Central memory CD4-positive, alpha-beta T cell (primary cell): ENCODE results near the gene THY1.
"Not testable (repeated sequence)": the region's sequence is repeated elsewhere in the genome, so short reads cannot be mapped to it uniquely, and the experiment has no call there.

Source experiments
- DNase-seq: peaks from one replicate; pipeline ENCODE4 v3.0.0; 2022

The THY1 gene

GRCh38 chr11:119445379-119445778 lies 22.4 kb upstream of the THY1 start:
- DNase-seq = no peak

GRCh38 chr11:119441898-119442243 lies 18.9 kb upstream of the THY1 start:
- DNase-seq = no peak

GRCh38 chr11:119438599-119438998 lies 15.6 kb upstream of the THY1 start:
- DNase-seq = no peak

GRCh38 chr11:119437521-119437920 lies 14.5 kb upstream of the THY1 start:
- not testable (repeated sequence) for DNase-seq

GRCh38 chr11:119436711-119437110 lies 13.7 kb upstream of the THY1 start:
- DNase-seq = no peak

GRCh38 chr11:119436093-119436492 lies 13.1 kb upstream of the THY1 start:
- no peak for DNase-seq

DNA sequence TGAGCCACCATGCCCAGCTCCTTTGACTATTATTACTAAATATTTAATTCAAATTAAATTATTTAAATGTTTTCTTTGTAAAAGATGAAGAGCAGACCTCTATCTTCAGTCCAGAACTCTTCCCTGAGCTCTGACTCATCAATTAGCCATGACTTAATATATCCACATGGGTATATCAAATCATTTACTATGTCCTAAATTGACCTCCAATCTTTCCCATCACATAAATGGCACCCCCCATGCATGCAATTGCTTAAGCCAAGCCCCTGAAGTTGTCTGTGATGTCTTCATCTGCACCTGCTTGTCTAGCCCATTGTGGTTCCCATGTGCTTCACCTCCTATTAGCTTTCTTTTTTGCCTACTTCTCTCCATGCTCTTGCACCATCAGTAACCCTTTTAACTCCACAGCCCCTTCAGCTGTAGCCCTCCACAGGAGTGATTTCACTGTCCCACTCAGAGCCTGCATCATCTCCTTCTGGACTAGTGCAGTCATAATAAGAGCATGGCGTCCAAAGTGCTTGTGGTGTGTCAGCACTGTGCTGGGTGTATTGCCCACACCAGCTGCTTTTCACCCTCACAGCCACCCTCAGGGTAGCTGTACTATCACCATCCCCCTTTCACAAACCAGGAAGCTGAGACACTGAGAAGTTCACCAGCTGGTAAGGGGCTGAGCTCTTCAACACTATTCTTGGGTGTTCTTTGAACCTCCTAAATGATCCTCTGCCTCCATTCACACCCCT lies 11.8 kb upstream of the THY1 start:
- DNase-seq = no peak

GRCh38 chr11:119433358-119433725 lies 10.4 kb upstream of the THY1 start:
- no peak for DNase-seq

GRCh38 chr11:119432484-119433357 lies 9.7 kb upstream of the THY1 start:
- no peak for DNase-seq

GRCh38 chr11:119431523-119431922 lies 8.6 kb upstream of the THY1 start:
- DNase-seq = no peak

DNA sequence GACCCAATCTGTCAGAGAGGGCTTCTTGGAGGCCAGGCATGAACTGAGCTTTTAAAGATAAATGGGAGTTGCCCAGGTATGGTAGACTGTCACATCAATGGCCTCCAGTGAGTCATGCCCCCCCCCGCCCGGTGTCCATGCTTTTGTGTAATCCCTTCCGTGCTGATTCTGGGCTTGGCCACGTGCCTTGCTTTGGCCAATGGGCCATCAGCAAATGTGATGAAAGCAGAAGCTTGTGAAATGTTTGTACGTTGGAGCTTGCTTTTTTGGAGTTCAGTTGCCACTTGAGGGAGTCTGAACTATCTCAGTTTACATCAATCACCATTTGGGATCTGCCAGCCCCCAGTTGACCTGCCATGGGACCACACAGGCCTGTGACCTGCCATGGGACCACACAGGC lies 4.3 kb upstream of the THY1 start:
- no peak for DNase-seq

DNA sequence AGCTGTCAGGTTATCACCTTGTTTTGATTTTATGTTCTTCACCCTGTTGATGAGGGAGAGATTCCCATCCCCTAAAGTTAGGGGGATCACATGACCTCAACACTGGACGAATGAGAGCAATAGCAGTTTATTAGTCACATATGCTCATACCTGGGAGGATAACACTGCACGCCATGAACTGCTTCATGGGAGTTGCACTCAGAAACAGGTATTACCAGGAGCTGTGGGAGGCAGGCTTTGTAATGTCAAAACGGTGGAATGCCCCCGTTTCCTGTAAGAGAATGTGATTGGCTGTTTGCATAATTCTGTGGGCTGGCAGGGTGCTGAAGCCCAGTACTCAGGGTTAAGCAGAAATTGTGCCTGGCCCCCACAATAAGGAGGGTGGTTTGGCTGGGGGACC lies 3.2 kb upstream of the THY1 start:
- DNase-seq = no peak

GRCh38 chr11:119424775-119425174 lies 1.8 kb upstream of the THY1 start:
- DNase-seq = no peak

- DNase-seq = no peak
Observed at GRCh38 chr11:119424276-119424675, 1.3 kb upstream of the THY1 start.

DNA sequence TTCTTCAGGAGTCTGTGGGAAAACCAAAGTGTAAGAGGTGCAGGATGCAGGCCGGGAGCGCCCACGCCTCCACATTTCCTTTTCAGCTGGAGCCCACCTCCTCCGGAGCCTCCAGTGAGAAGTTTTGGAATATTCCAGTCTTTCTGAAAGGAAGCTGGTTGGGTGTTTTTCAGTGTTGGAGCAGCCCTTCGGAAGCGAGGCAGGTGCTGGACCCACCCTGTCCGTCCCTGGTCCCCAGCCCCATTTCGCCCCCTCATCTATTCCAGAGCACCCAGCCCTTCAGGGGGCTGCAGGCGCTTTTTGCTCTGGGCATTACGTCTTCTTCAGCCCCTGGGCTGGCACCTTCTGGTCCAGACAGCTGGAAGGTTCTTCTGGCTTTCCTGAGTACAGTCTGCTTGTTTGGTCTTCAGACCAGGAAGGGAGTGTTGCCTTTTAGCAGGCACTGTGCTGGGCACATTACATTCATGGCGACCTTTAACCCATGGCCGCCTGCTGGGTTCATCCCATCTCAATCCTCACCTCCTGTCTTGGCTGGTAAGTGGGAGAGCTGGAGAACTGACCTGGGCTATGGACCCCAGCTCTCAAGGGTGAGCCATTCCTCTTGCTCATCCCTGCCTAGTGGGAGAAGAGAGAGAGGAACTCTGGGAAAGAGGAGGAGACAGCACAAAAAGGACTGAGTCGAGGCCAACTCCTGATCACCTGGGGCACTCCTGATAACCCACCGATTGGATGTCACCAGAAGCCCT lies 710 bp upstream of the THY1 start:
- no peak for DNase-seq

DNA sequence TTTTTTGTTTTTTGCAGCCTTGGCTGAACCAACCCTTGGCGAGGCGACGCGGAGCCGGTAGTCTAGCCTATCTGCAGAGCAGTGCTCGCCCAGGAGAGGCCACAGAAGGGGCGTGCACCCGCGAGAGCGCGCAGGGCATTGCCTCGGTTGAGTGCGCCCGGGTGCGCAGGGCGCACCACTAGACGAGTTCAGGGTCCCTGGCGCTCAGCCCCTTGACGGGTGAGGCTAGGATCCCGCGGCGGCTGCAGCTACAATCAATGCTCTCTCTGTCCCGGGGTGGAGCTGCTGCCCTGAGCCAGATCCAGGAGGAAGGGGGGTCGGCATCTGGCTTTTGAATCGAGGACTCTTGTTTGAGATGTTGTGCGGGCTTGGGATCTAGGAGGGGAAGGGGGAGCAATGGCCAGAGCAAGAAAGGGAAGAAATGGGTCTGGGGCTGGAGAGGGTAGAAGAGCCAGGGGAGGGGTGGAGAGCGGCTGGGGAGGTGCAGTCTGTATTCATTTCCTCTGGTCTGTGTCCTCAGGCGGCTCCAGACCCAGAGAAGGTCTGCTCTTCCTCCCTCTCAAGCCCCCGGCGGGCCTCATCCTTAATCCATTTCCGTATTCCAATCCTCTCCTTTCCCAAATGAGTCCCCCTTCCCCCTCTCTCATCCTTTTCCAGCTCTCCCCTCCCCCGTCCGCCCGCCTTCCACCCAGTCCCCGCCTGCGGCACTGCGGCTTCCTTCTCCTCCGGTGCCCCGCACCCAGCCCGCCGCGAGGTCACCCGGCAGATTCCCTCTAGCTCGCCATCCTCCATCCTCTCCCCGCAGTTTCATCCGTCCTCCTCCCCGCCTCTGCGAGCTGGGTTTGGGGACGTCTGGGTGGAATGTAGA lies 797 bp downstream of the THY1 start:
- no peak for DNase-seq

DNA sequence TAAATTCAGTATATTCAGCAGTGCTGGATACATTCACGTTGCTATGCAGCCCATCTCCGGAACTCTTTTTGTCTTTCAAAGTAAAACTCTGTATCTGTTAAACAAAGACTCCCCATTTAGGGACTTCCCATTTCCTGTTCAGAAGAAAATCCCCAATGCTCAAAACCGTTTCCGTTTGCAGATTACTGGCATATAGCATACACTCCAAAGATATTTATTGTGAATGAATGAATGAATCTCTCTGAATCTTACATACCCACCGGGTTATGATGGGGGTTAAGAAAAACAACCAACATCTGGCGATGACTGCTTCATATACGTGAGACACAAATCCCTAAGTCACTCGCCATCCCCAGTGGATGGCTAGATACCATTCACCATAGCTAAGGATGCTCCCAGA lies 1.6 kb downstream of the THY1 start:
- DNase-seq = no peak

- DNase-seq = no peak
Observed at GRCh38 chr11:119420631-119421030, 2.3 kb downstream of the THY1 start.

- no peak for DNase-seq
Observed at GRCh38 chr11:119419834-119420492, 3.0 kb downstream of the THY1 start.

GRCh38 chr11:119419246-119419645 lies 3.7 kb downstream of the THY1 start:
- DNase-seq = no peak

DNA sequence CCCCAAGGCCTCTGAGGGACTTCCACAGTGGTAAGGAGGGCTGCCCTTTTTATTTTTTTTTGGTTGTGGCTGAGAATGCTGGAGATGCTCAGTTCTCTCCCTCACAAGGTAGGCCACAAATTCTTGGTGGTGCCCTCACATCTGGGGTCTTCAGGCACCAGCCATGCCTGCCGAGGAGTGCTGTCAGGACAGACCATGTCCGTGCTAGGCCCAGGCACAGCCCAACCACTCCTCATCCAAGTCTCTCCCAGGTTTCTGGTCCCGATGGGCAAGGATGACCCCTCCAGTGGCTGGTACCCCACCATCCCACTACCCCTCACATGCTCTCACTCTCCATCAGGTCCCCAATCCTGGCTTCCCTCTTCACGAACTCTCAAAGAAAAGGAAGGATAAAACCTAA lies 4.2 kb downstream of the THY1 start:
- DNase-seq = no peak
